RWPE1 (cell line): ENCODE data around the gene VMP1.

Experiments used
- CTCF ChIA-PET: fragments of 350-600 bp; sonication (Branson Sonifier 250); formaldehyde crosslinking; extraction: SDS; loops from one replicate; lab custom pipeline; 2021; lab: Yijun Ruan, JAX
- POLR2A ChIA-PET: fragments of 400-600 bp; formaldehyde crosslinking; extraction: SDS; loops from one replicate; lab custom pipeline; 2020; ENCODE audit warnings: antibody characterized with exemption; ENCODE audit not compliant: low non-redundant PET; lab: Yijun Ruan, JAX
- DNase-seq: peaks from one replicate; pipeline ENCODE4 v3.0.0; 2012; ENCODE audit warnings: low spot score
- H3K27ac ChIP-seq: fragments of 450-650 bp; 2 replicates; pipeline ENCODE4 v1.5.1; 2017
- TF ChIP-seq, protein P1 (sequence below): fragments of 450-650 bp; conservative IDR thresholded peaks from 2 replicates; pipeline ENCODE4 v1.5.1; 2017; ENCODE audit warnings: low read depth, mild to moderate bottlenecking

The VMP1 gene

DNA sequence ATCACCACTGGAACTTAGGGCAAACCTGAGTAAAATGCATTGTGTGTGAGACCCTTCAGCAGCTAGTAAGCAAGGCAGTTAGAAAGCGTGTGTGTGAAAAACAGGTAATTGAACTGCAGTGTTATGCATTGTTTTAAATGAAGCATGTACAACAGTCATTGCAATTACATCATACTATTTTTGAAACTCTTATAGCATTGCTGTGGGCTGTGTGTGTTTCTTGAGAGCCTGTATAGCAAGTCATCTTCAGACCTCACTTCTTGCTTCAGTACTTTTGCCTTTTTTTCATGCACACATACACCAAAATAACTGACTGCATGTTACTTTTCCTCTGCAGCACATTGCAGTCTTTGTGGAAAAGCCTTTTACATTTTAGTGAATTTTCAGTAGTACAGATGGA lies 19.4 kb upstream of the VMP1 start:
- TF ChIP-seq, protein P1, sequence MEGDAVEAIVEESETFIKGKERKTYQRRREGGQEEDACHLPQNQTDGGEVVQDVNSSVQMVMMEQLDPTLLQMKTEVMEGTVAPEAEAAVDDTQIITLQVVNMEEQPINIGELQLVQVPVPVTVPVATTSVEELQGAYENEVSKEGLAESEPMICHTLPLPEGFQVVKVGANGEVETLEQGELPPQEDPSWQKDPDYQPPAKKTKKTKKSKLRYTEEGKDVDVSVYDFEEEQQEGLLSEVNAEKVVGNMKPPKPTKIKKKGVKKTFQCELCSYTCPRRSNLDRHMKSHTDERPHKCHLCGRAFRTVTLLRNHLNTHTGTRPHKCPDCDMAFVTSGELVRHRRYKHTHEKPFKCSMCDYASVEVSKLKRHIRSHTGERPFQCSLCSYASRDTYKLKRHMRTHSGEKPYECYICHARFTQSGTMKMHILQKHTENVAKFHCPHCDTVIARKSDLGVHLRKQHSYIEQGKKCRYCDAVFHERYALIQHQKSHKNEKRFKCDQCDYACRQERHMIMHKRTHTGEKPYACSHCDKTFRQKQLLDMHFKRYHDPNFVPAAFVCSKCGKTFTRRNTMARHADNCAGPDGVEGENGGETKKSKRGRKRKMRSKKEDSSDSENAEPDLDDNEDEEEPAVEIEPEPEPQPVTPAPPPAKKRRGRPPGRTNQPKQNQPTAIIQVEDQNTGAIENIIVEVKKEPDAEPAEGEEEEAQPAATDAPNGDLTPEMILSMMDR: no peak
- POLR2A ChIA-PET: no interaction called here
- no peak for DNase-seq
- no peak overlapping the region for H3K27ac ChIP-seq
- CTCF ChIA-PET: interaction anchor here (0.7 kb wide), 2 partner anchors 35 to 358 kb away, joined by 3 read pairs; no protein-coding TSS in a partner anchor

DNA sequence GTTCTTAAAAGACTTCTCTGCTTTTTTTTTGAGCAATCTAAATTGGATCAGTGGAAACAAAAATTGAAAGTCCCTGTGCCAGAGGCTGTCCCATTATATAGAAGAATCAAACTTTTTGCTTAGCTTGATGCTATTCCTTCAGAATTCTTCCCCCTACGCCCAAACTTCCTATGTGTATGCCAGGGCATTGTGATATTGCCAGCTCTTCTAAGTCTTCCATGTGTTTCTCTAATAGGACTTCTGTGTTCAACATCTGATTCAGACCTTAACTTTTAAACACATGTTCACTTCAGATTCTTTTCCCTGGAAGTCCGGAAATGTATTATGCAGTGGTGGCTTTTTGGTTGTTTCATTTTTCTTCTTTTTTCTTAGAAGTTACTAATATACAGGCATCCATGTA lies 19.0 kb upstream of the VMP1 start:
- ChIA-PET POLR2A (no interaction called here), CTCF (interaction anchor here (0.6 kb wide), 1 partner anchor 18 kb away, joined by 4 read pairs; no protein-coding TSS in a partner anchor)
- no peak overlapping the region for H3K27ac ChIP-seq
- DNase-seq: no peak
- TF ChIP-seq, protein P1: no peak

DNA sequence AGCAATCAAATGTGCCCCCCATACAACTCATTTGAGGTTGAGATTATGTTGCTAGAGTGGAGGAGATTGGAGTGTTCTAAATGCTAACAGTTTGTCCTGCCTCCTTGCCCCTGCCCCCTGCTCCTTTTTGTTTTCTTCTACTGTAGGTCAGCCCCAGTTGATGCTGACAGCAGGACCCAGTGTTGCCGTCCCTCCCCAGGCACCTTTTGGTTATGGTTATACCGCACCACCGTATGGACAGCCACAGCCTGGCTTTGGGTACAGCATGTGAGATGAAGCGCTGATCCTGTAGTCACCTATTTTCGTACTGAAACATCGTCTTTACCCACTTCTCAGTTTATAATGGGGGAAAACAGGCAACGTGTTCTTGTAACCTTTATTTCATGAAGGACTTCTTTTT lies 13.9 kb upstream of the VMP1 start:
- TF ChIP-seq, protein P1: no peak
- CTCF ChIA-PET: no interaction called here
- no peak for DNase-seq
- peak overlapping the region; percentile 39; the same call in 1 of the 2 replicates for H3K27ac ChIP-seq
- POLR2A ChIA-PET: no interaction called here

DNA sequence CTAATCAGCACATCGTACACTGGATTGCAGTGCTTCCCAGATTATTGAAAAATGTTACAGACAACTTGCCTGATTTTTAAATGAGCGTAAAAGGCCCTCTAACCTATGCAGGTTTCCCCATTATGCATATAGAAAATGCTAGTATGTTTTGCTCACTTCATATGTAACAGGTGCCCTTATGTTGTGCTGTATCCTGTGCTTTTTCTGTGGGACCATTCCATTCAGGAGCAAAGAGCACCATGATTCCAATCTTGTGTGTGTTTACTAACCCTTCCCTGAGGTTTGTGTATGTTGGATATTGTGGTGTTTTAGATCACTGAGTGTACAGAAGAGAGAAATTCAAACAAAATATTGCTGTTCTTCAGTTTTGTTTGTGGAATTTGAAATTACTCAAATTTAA lies 13.1 kb upstream of the VMP1 start:
- POLR2A ChIA-PET: no interaction called here
- H3K27ac ChIP-seq: no peak overlapping the region
- CTCF ChIA-PET: no interaction called here
- TF ChIP-seq, protein P1: no peak
- no peak for DNase-seq

DNA sequence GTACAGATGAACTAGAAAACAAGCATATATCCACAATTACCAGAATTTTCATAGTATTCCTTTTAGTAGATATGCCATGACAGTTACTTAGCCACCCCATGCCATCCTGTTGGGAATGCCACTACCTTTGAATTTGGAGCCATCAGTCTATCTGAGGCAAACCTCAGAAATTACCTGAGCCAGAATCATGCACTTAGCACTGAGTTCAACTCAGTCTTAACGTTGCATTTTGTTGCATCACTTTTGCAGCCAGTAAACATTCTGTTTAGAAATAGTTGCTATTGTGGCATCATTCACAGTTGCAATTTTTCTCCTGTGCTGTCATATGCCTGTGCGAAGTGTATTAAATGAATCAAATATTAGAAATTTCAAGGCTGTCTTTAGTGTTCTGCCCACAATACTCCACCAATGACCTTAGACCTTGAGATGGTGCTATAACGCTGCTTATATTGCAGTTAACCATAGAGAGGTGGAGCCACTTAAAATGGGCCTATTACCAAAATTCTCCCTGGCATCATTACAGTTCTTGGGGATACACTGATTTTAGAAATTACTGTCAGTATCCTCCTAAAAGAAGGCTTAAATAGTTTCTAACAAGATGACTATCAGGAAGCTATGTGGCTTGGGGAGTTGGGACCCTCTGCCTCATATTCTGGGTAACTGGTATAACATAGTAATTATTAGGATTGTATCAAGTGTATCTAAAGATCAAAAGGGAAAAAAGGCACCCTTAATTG lies 11.3 kb upstream of the VMP1 start:
- DNase-seq: no peak
- no peak overlapping the region for H3K27ac ChIP-seq
- TF ChIP-seq, protein P1: no peak
- ChIA-PET POLR2A (no interaction called here), CTCF (no interaction called here)

GRCh38 chr17:59696682-59697277 lies 10.7 kb upstream of the VMP1 start:
- CTCF ChIA-PET: interaction anchor here (0.6 kb wide), 1 partner anchor 174 kb away, joined by 9 read pairs; no protein-coding TSS in a partner anchor
- DNase-seq: no peak
- TF ChIP-seq, protein P1: no peak
- POLR2A ChIA-PET: no interaction called here
- no peak overlapping the region for H3K27ac ChIP-seq
